Measurements from ENCODE around the gene CCL3. TPM values are rescaled to one million over a fixed set of nuclear protein-coding genes. Genes with fewer than 3 reads are reported as not detected.

Gene CCL3
- total and polyA plus RNA-seq, 2 donors (not counting 3 experiments of a cell fraction or from before 2014, with no cell fraction given), result not detected

DNA sequence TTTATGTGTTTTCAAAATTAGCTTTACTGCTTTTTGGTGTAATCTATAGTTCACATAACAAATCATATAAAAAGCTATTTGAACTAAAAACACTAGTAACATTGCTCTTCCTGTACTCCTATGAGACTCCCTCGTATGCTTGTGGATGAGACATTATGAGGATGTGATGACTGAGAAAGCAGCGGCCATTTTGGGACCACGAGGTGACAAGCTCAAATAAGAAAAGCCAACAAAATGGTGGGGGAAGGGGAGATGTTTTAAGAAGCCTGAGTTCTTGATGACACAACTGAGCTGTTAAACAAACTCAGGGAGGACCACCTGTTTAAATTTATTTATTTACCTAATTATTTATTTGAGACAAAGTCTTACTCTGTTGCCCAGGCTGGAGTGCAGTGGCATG lies 21.4 kb downstream of the CCL3 start:
- TF ChIP-seq POLR2AphosphoS5 (IDR thresholded peaks at IDR 0.05; ENCODE audit: insufficient read depth, low read depth, low read length), result no peak
- no peaks in the 10 kb centered on the region for H3K4me1 ChIP-seq (ENCODE audit: control insufficient read depth, extremely low read depth, insufficient read depth, low read length)
- H4K20me1 ChIP-seq (replicated peaks; ENCODE audit: control insufficient read depth, extremely low read depth, insufficient read depth, low read length), result no peaks in the 10 kb centered on the region
- H3K79me2 ChIP-seq (ENCODE audit: control insufficient read depth, insufficient read depth, low read length), result no peaks in the 10 kb centered on the region
- no peak overlapping the region for H3K4me2 ChIP-seq (ENCODE audit: insufficient read depth, low read length)
- dilution Hi-C loops (cut with MboI; ENCODE audit: extremely low pct_ligation_motif_present, low sequenced_read_pairs), result no loop called here
- H3K27me3 ChIP-seq (ENCODE audit: control insufficient read depth in 2 of 2, insufficient read depth in 2 of 2, low read length in 2 of 2), result no peaks in the 10 kb centered on the region
- H3K27ac ChIP-seq (ENCODE audit: insufficient read depth, low read depth, low read length), result no peak overlapping the region
- H3K9me3 ChIP-seq (replicated peaks; ENCODE audit: control insufficient read depth, insufficient read depth, low read length), result no peaks in the 10 kb centered on the region
- no TSS peak for BruUV-seq (replicated peaks)
- intact Hi-C loops (cut with micrococcal nuclease), result no loop called here
- DNase-seq (ENCODE audit: low read depth, low spot score) (no peak), FAIRE-seq (no peak)
- POLR2A ChIA-PET, result no interaction called here
- no peak overlapping the region for H3K9ac ChIP-seq (replicated peaks; ENCODE audit: extremely low read depth, insufficient read depth, low read length)
- H2AFZ ChIP-seq (ENCODE audit: low read depth, low read length), result no peak overlapping the region
- CTCF ChIA-PET, result interaction anchor here (0.9 to 11.3 kb wide), 2 partner anchors 17 to 95 kb away, joined by 3 to 467 read pairs; no protein-coding TSS in a partner anchor
- H3K36me3 ChIP-seq (ENCODE audit: control insufficient read depth in 2 of 2, extremely low read depth in 1 of 2, insufficient read depth in 2 of 2, low read length in 2 of 2), result no peaks in the 10 kb centered on the region
- H3K4me3 ChIP-seq (replicated peaks in 1 of 3; ENCODE audit: insufficient read depth in 1 of 3, low read depth in 1 of 3, low read length in 3 of 3), result no peak overlapping the region
- no peaks in the 10 kb centered on the region for H3K9me1 ChIP-seq (replicated peaks; ENCODE audit: control insufficient read depth, extremely low read depth, insufficient read depth, low read length)

DNA sequence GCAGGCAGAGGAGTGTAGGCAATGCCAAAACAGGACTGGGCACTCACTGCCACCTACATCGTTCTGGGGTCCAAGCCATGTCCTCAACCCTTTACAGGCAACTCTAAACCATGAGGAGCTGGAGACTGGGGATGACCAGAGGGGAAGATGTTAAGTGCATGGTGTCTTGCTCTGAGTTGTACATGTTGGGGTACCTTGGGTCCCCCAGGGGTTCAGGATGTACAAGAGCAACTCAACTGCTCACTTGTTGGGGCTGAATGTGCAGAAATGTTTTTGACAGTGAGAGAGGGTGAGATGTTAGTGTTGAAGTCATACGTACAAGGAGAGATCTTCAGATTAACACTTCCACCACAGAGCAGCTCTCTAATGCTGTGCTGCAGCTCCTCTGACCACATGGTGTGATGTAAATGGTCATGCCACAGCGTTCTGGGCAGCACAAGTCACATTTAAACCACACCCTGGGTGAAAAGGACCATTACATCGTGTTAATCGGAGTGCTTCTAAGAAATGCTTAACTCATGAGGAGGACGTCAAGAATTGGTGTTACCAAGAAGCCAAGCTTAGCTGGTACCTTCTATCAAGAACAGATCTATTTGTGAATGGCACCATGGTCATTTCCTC lies 23.5 kb downstream of the CCL3 start:
- CTCF ChIA-PET, result interaction anchor here (1.0 to 1.5 kb wide), 2 partner anchors 21 to 97 kb away, joined by 4 read pairs; no protein-coding TSS in a partner anchor
- intact Hi-C loops (cut with micrococcal nuclease), result no loop called here

More for the DNA sequence above, 23.5 kb downstream of the CCL3 start:
- TF ChIP-seq JUN (IDR thresholded peaks at IDR 0.05; ENCODE audit: borderline replicate concordance, insufficient read depth, insufficient read length, low read depth) (no peak), CTCF (IDR thresholded peaks at IDR 0.05; ENCODE audit: extremely low read depth in 1 of 2, insufficient read depth in 1 of 2, low read depth in 1 of 2, low read length in 2 of 2) (no peak), GATA2 (IDR thresholded peaks at IDR 0.05; ENCODE audit: insufficient read depth, insufficient read length, low read depth, low read length) (no peak), EZH2 (IDR thresholded peaks at IDR 0.05; ENCODE audit: borderline replicate concordance, low read depth, low read length, severe bottlenecking) (no peak), MYC (IDR thresholded peaks at IDR 0.05; ENCODE audit: low read depth, low read length) (no peak), POLR2A (IDR thresholded peaks at IDR 0.05; ENCODE audit: low read depth, low read length) (no peak), POLR2AphosphoS5 (IDR thresholded peaks at IDR 0.05; ENCODE audit: insufficient read depth, low read depth, low read length) (no peak), FOS (IDR thresholded peaks at IDR 0.05; ENCODE audit: borderline replicate concordance, insufficient read depth, low read length) (no peak), MAX (IDR thresholded peaks at IDR 0.05; ENCODE audit: insufficient read depth, insufficient read length) (no peak)
- Histone ChIP-seq H3K27me3 (ENCODE audit: control insufficient read depth in 2 of 2, insufficient read depth in 2 of 2, low read length in 2 of 2) (no peaks in the 10 kb centered on the region), H3K4me1 (ENCODE audit: control insufficient read depth, extremely low read depth, insufficient read depth, low read length) (no peaks in the 10 kb centered on the region), H2AFZ (ENCODE audit: low read depth, low read length) (no peak overlapping the region), H3K9me3 (replicated peaks; ENCODE audit: control insufficient read depth, insufficient read depth, low read length) (no peaks in the 10 kb centered on the region), H3K27ac (ENCODE audit: insufficient read depth, low read depth, low read length) (no peak overlapping the region), H3K4me3 (replicated peaks in 1 of 3; ENCODE audit: insufficient read depth in 1 of 3, low read depth in 1 of 3, low read length in 3 of 3) (no peak overlapping the region), H3K4me2 (ENCODE audit: insufficient read depth, low read length) (no peak overlapping the region), H3K79me2 (ENCODE audit: control insufficient read depth, insufficient read depth, low read length) (no peaks in the 10 kb centered on the region), H4K20me1 (replicated peaks; ENCODE audit: control insufficient read depth, extremely low read depth, insufficient read depth, low read length) (no peaks in the 10 kb centered on the region), H3K9ac (replicated peaks; ENCODE audit: extremely low read depth, insufficient read depth, low read length) (no peak overlapping the region), H3K36me3 (ENCODE audit: control insufficient read depth in 2 of 2, extremely low read depth in 1 of 2, insufficient read depth in 2 of 2, low read length in 2 of 2) (no peaks in the 10 kb centered on the region), H3K9me1 (replicated peaks; ENCODE audit: control insufficient read depth, extremely low read depth, insufficient read depth, low read length) (no peaks in the 10 kb centered on the region)
- DNase-seq (ENCODE audit: low read depth, low spot score), result no peak
- no peak for FAIRE-seq
- dilution Hi-C loops (cut with MboI; ENCODE audit: extremely low pct_ligation_motif_present, low sequenced_read_pairs), result no loop called here
- BruUV-seq (replicated peaks), result no TSS peak
- POLR2A ChIA-PET, result no interaction called here
